ENCODE measurements around the gene PLCB1. TPM values are rescaled to one million over a fixed set of nuclear protein-coding genes. Genes with fewer than 3 reads are reported as not detected.

Gene PLCB1
- polyA plus RNA-seq, 1 experiment = 13.5 TPM

- DNase-seq (ENCODE audit: low read depth) = no peak
- no peak for TF ChIP-seq CTCF (IDR thresholded peaks at IDR 0.05; ENCODE audit: insufficient read depth, low read depth, low read length)
- H3K27me3 ChIP-seq (ENCODE audit: control insufficient read depth, insufficient read depth, low read length) = no peaks in the 10 kb centered on the region
- H3K4me3 ChIP-seq (ENCODE audit: low read depth, low read length) = no peak overlapping the region
- H3K36me3 ChIP-seq (ENCODE audit: control insufficient read depth, insufficient read depth, low read length) = no peaks in the 10 kb centered on the region
- POLR2A ChIA-PET = no interaction called here
- CTCF ChIA-PET = interaction anchor here (0.7 to 1.8 kb wide), 4 partner anchors 9 to 605 kb away, joined by 3 to 7 read pairs (median 5); no protein-coding TSS in a partner anchor
These were observed 656.2 kb downstream of the PLCB1 start for GRCh38 chr20:8788275-8788674.

GRCh38 chr20:8788831-8789230 lies 656.8 kb downstream of the PLCB1 start:
- Histone ChIP-seq H3K36me3 (ENCODE audit: control insufficient read depth, insufficient read depth, low read length) (no peaks in the 10 kb centered on the region), H3K4me3 (ENCODE audit: low read depth, low read length) (no peak overlapping the region), H3K27me3 (ENCODE audit: control insufficient read depth, insufficient read depth, low read length) (no peaks in the 10 kb centered on the region)
- ChIA-PET CTCF (interaction anchor here (0.7 to 3.1 kb wide), 6 partner anchors 9 to 605 kb away, joined by 3 to 24 read pairs (median 9); no protein-coding TSS in a partner anchor), POLR2A (no interaction called here)
- DNase-seq (ENCODE audit: low read depth) = no peak
- TF ChIP-seq CTCF (IDR thresholded peaks at IDR 0.05; ENCODE audit: insufficient read depth, low read depth, low read length) = no peak

GRCh38 chr20:8790442-8791074 lies 658.5 kb downstream of the PLCB1 start:
- Histone ChIP-seq H3K36me3 (ENCODE audit: control insufficient read depth, insufficient read depth, low read length) (no peaks in the 10 kb centered on the region), H3K27me3 (ENCODE audit: control insufficient read depth, insufficient read depth, low read length) (no peaks in the 10 kb centered on the region), H3K4me3 (ENCODE audit: low read depth, low read length) (no peak overlapping the region)
- ChIA-PET POLR2A (no interaction called here), CTCF (interaction anchor here (0.6 to 3.1 kb wide), 14 partner anchors 10 to 603 kb away, joined by 3 to 24 read pairs (median 4); no protein-coding TSS in a partner anchor)
- no peak for DNase-seq (ENCODE audit: low read depth)
- TF ChIP-seq CTCF (IDR thresholded peaks at IDR 0.05; ENCODE audit: insufficient read depth, low read depth, low read length) = peak; percentile 98

- Histone ChIP-seq H3K4me3 (ENCODE audit: low read depth, low read length) (no peak overlapping the region), H3K36me3 (ENCODE audit: control insufficient read depth, insufficient read depth, low read length) (no peaks in the 10 kb centered on the region), H3K27me3 (ENCODE audit: control insufficient read depth, insufficient read depth, low read length) (no peaks in the 10 kb centered on the region)
- no peak for DNase-seq (ENCODE audit: low read depth)
- POLR2A ChIA-PET = no interaction called here
- no peak for TF ChIP-seq CTCF (IDR thresholded peaks at IDR 0.05; ENCODE audit: insufficient read depth, low read depth, low read length)
- CTCF ChIA-PET = no interaction called here
These were observed 663.3 kb downstream of the PLCB1 start for GRCh38 chr20:8795404-8795803.

GRCh38 chr20:8796088-8796660 lies 664.1 kb downstream of the PLCB1 start:
- ChIA-PET POLR2A (no interaction called here), CTCF (no interaction called here)
- H3K36me3 ChIP-seq (ENCODE audit: control insufficient read depth, insufficient read depth, low read length) = no peaks in the 10 kb centered on the region
- no peak for TF ChIP-seq CTCF (IDR thresholded peaks at IDR 0.05; ENCODE audit: insufficient read depth, low read depth, low read length)
- DNase-seq (ENCODE audit: low read depth) = no peak
- no peak overlapping the region for H3K4me3 ChIP-seq (ENCODE audit: low read depth, low read length)
- no peaks in the 10 kb centered on the region for H3K27me3 ChIP-seq (ENCODE audit: control insufficient read depth, insufficient read depth, low read length)

All from BJ (cell line).